CD14-positive monocyte (primary cell): ENCODE measurements around the gene UTP20. TPM values are rescaled to one million over a fixed set of nuclear protein-coding genes. Genes with fewer than 3 reads are reported as not detected.

Source experiments
- DNase-seq, 3 donors: peaks; one replicate each; pipeline ENCODE4 v3.0.0-alpha.2; 2011 to 2022
- H2AFZ ChIP-seq: 2 replicates; pipeline ENCODE4 v1.6.0; 2012; ENCODE audit warnings: mild to moderate bottlenecking, low read depth, low read length, inconsistent platforms; ENCODE audit not compliant: insufficient read depth, poor library complexity, severe bottlenecking
- H3K27ac ChIP-seq, 2 donors: 1 replicate in 1 of 2; 2 replicates in 1 of 2; pipeline ENCODE4 v1.5.1; 2012 to 2013; ENCODE audit warnings: low read length in 2 of 2, control low read depth in 1 of 2, inconsistent platforms in 1 of 2, low read depth in 1 of 2, mild to moderate bottlenecking in 1 of 2
- H3K27me3 ChIP-seq, 2 donors: one replicate each; pipeline versions ENCODE4 v1.6.0 to v1.6.1; 2011 to 2013; ENCODE audit warnings: low read length in 2 of 2; ENCODE audit not compliant: control insufficient read depth in 2 of 2, insufficient read depth in 2 of 2
- H3K36me3 ChIP-seq, 2 donors: replicated peaks in 1 of 2; 1 replicate in 1 of 2; 2 replicates in 1 of 2; pipeline versions ENCODE4 v1.5.1 to v1.6.1; 2012 to 2013; ENCODE audit warnings: low read length in 2 of 2, control low read depth in 1 of 2, inconsistent platforms in 1 of 2, mild to moderate bottlenecking in 1 of 2; ENCODE audit not compliant: insufficient read depth in 2 of 2, control insufficient read depth in 1 of 2
- H3K4me1 ChIP-seq, 2 donors: 1 replicate in 1 of 2; 2 replicates in 1 of 2; pipeline versions ENCODE4 v1.5.1 to v1.6.1; 2012 to 2013; ENCODE audit warnings: low read length in 2 of 2, control low read depth in 1 of 2, inconsistent platforms in 1 of 2, mild to moderate bottlenecking in 1 of 2, moderate library complexity in 1 of 2; ENCODE audit not compliant: insufficient read depth in 2 of 2, control insufficient read depth in 1 of 2
- H3K4me2 ChIP-seq: replicated peaks from 2 replicates; pipeline ENCODE3; 2012; ENCODE audit warnings: low read length, moderate library complexity, mild to moderate bottlenecking; ENCODE audit not compliant: poor library complexity, severe bottlenecking; ENCODE audit errors: extremely low read depth
- H3K4me3 ChIP-seq, 3 experiments: fragments of 200-600 bp in 1 of 3; sonication (generic) in 1 of 3; replicated peaks in 1 of 3; 1 replicate in 2 of 3; 2 replicates in 1 of 3; pipeline ENCODE4 v1.5.1; 2011 to 2013; ENCODE audit warnings: low read length in 3 of 3, mild to moderate bottlenecking in 3 of 3, control low read depth in 2 of 3, low read depth in 2 of 3, inconsistent platforms in 1 of 3, moderate library complexity in 1 of 3
- H3K79me2 ChIP-seq: 2 replicates; pipeline ENCODE4 v1.6.0; 2012; ENCODE audit warnings: mild to moderate bottlenecking, control low read depth, inconsistent platforms, low read length, moderate library complexity; ENCODE audit not compliant: insufficient read depth
- H3K9ac ChIP-seq: 2 replicates; pipeline ENCODE4 v1.6.0; 2017; ENCODE audit warnings: low read length, mild to moderate bottlenecking; ENCODE audit not compliant: insufficient read depth, poor library complexity, severe bottlenecking
- H3K9me3 ChIP-seq, 2 donors: replicated peaks in 1 of 2; 1 replicate in 1 of 2; 2 replicates in 1 of 2; pipeline versions ENCODE4 v1.5.1 to v1.6.1; 2012 to 2013; ENCODE audit warnings: low read length in 2 of 2, control low read depth in 1 of 2; ENCODE audit not compliant: control insufficient read depth in 1 of 2, insufficient read depth in 1 of 2
- H4K20me1 ChIP-seq: 2 replicates; pipeline ENCODE4 v1.6.0; 2012; ENCODE audit warnings: mild to moderate bottlenecking, low read length, control low read depth, moderate library complexity; ENCODE audit not compliant: insufficient read depth
- H3K27ac Mint-ChIP-seq, 7 donors: one replicate each; pipeline ENCODE4 v1.8.0; 2020; ENCODE audit warnings: mild to moderate bottlenecking in 7 of 7, mixed read lengths in 7 of 7, moderate library complexity in 6 of 7, inconsistent platforms in 2 of 7
- H3K27me3 Mint-ChIP-seq, 3 donors: one replicate each; pipeline ENCODE4 v1.8.0; 2021 to 2022; ENCODE audit warnings: low read depth in 3 of 3, mild to moderate bottlenecking in 3 of 3, mixed read lengths in 3 of 3, moderate library complexity in 3 of 3, inconsistent platforms in 1 of 3
- H3K36me3 Mint-ChIP-seq, 2 donors: one replicate each; pipeline ENCODE4 v1.8.0; 2020; ENCODE audit warnings: mixed read lengths in 2 of 2, inconsistent platforms in 1 of 2, mild to moderate bottlenecking in 1 of 2
- H3K4me1 Mint-ChIP-seq: one replicate; pipeline ENCODE4 v1.8.0; 2020; ENCODE audit warnings: mild to moderate bottlenecking, mixed read lengths
- H3K4me3 Mint-ChIP-seq, 2 donors: one replicate each; pipeline ENCODE4 v1.8.0; 2020; ENCODE audit warnings: mild to moderate bottlenecking in 2 of 2, mixed read lengths in 2 of 2, moderate library complexity in 1 of 2
- H3K9me3 Mint-ChIP-seq, 7 donors: one replicate each; pipeline ENCODE4 v1.8.0; 2020 to 2022; ENCODE audit warnings: mixed read lengths in 7 of 7, mild to moderate bottlenecking in 6 of 7, moderate library complexity in 6 of 7, inconsistent platforms in 2 of 7
- WGBS: methylation state at CpG from one replicate; pipeline ENCODE4 v1.1.5; 2013; ENCODE audit warnings: missing lambda C conversion rate; ENCODE audit not compliant: insufficient coverage; 5-methylcytosine and 5-hydroxymethylcytosine counted together
- intact Hi-C, 2 donors: fragments of 100-400 bp; cut with micrococcal nuclease; formaldehyde crosslinking; loops; one replicate each; pipeline versions ENCODE4 v1.15.0 to v1.15.1; 2023
- polyA plus RNA-seq, 3 donors: library from polyadenylated mRNA; depleted of rRNA in 1 of 3; unstranded in 2 of 3; stranded (reverse) in 1 of 3; fragments of 300-500 nt in 2 of 3; fragments of >200 nt in 1 of 3; fragmentation: Illumina TruSeq in 2 of 3; gene quantifications; 1 replicate in 2 of 3; 2 replicates in 1 of 3; pipeline ENCODE4 v1.2.3, GENCODE V29; 2012 to 2021
- TF ChIP-seq, protein P1 (sequence below): fragments of 200-600 bp; IDR thresholded peaks from one replicate; pipeline ENCODE4 v1.8.0; 2022; ENCODE audit warnings: antibody characterized with exemption, mild to moderate bottlenecking

Gene UTP20
- polyA plus RNA-seq, 3 donors = 0.46 to 1.6 (median 1.2) TPM

DNA sequence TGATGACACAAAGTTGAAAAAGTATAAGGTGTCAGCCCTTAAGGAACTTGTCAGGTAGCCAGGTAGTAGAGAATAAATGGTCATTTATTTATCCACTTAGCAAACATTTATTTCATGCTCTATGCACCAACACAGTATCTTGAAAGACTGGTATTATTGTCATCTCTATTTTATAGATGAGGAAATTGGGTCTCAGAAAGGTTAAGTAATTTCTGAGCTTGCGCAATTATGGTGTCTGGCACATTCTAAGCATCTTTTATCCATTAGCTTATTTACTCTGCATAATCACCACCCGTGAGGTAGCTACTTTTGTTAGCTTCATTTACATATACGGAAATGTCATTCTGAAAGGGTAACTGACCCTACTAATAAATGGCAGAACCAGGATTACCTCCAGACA lies 2.5 kb upstream of the UTP20 start:
- peaks cover 5 to 17% (median 6%) of the 10 kb centered on the region in 3 donors for H3K27me3 Mint-ChIP-seq
- TF ChIP-seq, protein P1, sequence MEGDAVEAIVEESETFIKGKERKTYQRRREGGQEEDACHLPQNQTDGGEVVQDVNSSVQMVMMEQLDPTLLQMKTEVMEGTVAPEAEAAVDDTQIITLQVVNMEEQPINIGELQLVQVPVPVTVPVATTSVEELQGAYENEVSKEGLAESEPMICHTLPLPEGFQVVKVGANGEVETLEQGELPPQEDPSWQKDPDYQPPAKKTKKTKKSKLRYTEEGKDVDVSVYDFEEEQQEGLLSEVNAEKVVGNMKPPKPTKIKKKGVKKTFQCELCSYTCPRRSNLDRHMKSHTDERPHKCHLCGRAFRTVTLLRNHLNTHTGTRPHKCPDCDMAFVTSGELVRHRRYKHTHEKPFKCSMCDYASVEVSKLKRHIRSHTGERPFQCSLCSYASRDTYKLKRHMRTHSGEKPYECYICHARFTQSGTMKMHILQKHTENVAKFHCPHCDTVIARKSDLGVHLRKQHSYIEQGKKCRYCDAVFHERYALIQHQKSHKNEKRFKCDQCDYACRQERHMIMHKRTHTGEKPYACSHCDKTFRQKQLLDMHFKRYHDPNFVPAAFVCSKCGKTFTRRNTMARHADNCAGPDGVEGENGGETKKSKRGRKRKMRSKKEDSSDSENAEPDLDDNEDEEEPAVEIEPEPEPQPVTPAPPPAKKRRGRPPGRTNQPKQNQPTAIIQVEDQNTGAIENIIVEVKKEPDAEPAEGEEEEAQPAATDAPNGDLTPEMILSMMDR = no peak
- Histone ChIP-seq H3K9ac (no peak overlapping the region), H3K9me3 (no peaks in the 10 kb centered on the region), H4K20me1 (no peaks in the 10 kb centered on the region), H3K27me3 (peaks cover 8 to 14% of the 10 kb centered on the region in 2 donors), H3K79me2 (peaks cover 8% of the 10 kb centered on the region), H3K27ac (no peak overlapping the region), H2AFZ (no peak overlapping the region), H3K4me3 (no peak overlapping the region), H3K36me3 (no peaks in the 10 kb centered on the region), H3K4me1 (peaks cover 11 to 15% of the 10 kb centered on the region in 2 donors), H3K4me2 (no peak overlapping the region)
- intact Hi-C loops = no loop called here
- WGBS = 93% methylated on average over 2 of the region's 3 CpGs
- peaks cover 0 to 3% of the 10 kb centered on the region in 2 donors for H3K36me3 Mint-ChIP-seq
- no peak overlapping the region for H3K27ac Mint-ChIP-seq
- H3K4me1 Mint-ChIP-seq = peaks cover 12% of the 10 kb centered on the region
- no peaks in the 10 kb centered on the region for H3K9me3 Mint-ChIP-seq
- no peak overlapping the region for H3K4me3 Mint-ChIP-seq
- peak in 1 of 3 donors; percentile 16 for DNase-seq

DNA sequence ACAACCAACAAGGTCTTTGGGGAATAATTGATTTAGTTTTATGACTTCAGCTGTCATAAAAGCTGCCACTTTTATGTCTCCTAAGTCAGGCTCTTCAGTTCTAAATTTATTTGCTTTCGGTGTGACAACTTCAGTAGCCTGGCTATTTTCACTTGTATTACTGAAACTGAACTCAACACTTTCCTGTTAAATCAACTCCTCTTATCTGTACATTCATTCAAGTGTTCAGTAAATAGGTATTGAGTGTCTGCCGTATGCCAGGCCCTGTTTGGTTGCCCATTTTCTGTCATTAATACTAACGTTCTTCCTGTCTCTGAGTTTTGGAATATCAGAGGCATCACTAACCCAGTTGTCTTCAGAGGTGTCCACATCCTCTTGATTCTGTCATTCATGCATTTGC lies 7.5 kb downstream of the UTP20 start:
- no peaks in the 10 kb centered on the region for H3K9me3 ChIP-seq
- Mint-ChIP-seq H3K4me1 (no peaks in the 10 kb centered on the region), H3K27ac (no peak overlapping the region), H3K4me3 (no peak overlapping the region), H3K9me3 (no peaks in the 10 kb centered on the region), H3K36me3 (peaks cover 44 to 53% of the 10 kb centered on the region in 2 donors), H3K27me3 (no peaks in the 10 kb centered on the region)
- H2AFZ ChIP-seq = no peak overlapping the region
- no peaks in the 10 kb centered on the region for H3K79me2 ChIP-seq
- H3K27ac ChIP-seq = no peak overlapping the region
- no peaks in the 10 kb centered on the region for H3K4me1 ChIP-seq
- WGBS = no CpG with 5 or more reads among the region's 3 CpGs
- H3K27me3 ChIP-seq = no peaks in the 10 kb centered on the region
- no peaks in the 10 kb centered on the region for H4K20me1 ChIP-seq
- TF ChIP-seq, protein P1 = no peak
- H3K36me3 ChIP-seq = peaks cover 43 to 75% of the 10 kb centered on the region in 2 donors
- DNase-seq = no peak
- intact Hi-C loops = loop anchor here in 1 of 2 donors (10.0 kb wide), 1 partner anchor 1083 kb away; the partner anchor contains the start of gene ACTR6
- no peak overlapping the region for H3K9ac ChIP-seq
- no peak overlapping the region for H3K4me2 ChIP-seq
- H3K4me3 ChIP-seq = no peak overlapping the region
